Stomach smooth muscle (tissue), 2 donors: ENCODE measurements around the gene C2orf81.

Source experiments
- H3K27ac ChIP-seq: one replicate; pipeline ENCODE4 v1.7.0; 2013; ENCODE audit warnings: mild to moderate bottlenecking, low read length, inconsistent platforms
- H3K27me3 ChIP-seq, 2 donors: one replicate each; pipeline ENCODE4 v1.7.0; 2013; ENCODE audit warnings: low read length in 2 of 2; ENCODE audit not compliant: insufficient read depth in 2 of 2, control insufficient read depth in 1 of 2
- H3K36me3 ChIP-seq, 2 donors: one replicate each; pipeline ENCODE4 v1.7.0; 2013; ENCODE audit warnings: low read length in 2 of 2; ENCODE audit not compliant: control insufficient read depth in 2 of 2, insufficient read depth in 2 of 2
- H3K4me1 ChIP-seq: one replicate; pipeline ENCODE4 v1.7.0; 2013; ENCODE audit warnings: low read length; ENCODE audit not compliant: control insufficient read depth, insufficient read depth
- H3K4me3 ChIP-seq, 2 donors: one replicate each; pipeline ENCODE4 v1.7.0; 2013; ENCODE audit warnings: low read length in 2 of 2
- H3K9ac ChIP-seq, 2 donors: one replicate each; pipeline ENCODE4 v1.7.0; 2013; ENCODE audit warnings: low read length in 2 of 2, mild to moderate bottlenecking in 1 of 2
- H3K9me3 ChIP-seq, 2 donors: one replicate each; pipeline ENCODE4 v1.7.0; 2013; ENCODE audit warnings: low read length in 2 of 2; ENCODE audit not compliant: control insufficient read depth in 2 of 2
- donor health status: healthy.
- donor health status: Pancreatic carcinoma.

The C2orf81 gene

GRCh38 chr2:74458132-74458937, 36.9 kb upstream of the C2orf81 start, which contains the start of gene WBP1:
WBP1 (plus strand) TSS chr2:74458438; CDS start chr2:74458603, 165 bp downstream.
- Histone ChIP-seq H3K27me3 (no peaks in the 10 kb centered on the region), H3K4me1 (peaks cover 40% of the 10 kb centered on the region), H3K27ac (peak within 1 kb of the TSS; percentile 95), H3K9me3 (no peaks in the 10 kb centered on the region), H3K36me3 (peaks cover 5 to 17% of the 10 kb centered on the region in 2 donors), H3K9ac (peak within 1 kb of the TSS; percentile 85 to 92), H3K4me3 (peak within 1 kb of the TSS; percentile 95 to 97)

- H3K27ac ChIP-seq, result peak overlapping the region; percentile 95
- peaks cover 0 to 4% of the 10 kb centered on the region in 2 donors for H3K27me3 ChIP-seq
- peaks cover 3 to 11% of the 10 kb centered on the region in 2 donors for H3K36me3 ChIP-seq
- H3K4me1 ChIP-seq, result peaks cover 40% of the 10 kb centered on the region
- no peaks in the 10 kb centered on the region for H3K9me3 ChIP-seq
- peak overlapping the region; percentile 84 to 92 for H3K9ac ChIP-seq
- H3K4me3 ChIP-seq, result peak overlapping the region; percentile 95 to 97
These were observed 36.2 kb upstream of the C2orf81 start for GRCh38 chr2:74457549-74458131.

- Histone ChIP-seq H3K4me1 (peaks cover 40% of the 10 kb centered on the region), H3K27ac (peak overlapping the region; percentile 95), H3K27me3 (peaks cover 0 to 4% of the 10 kb centered on the region in 2 donors), H3K4me3 (peak overlapping the region; percentile 95 to 97), H3K9ac (peak overlapping the region; percentile 60 to 92), H3K9me3 (no peaks in the 10 kb centered on the region), H3K36me3 (peaks cover 0 to 6% of the 10 kb centered on the region in 2 donors)
These were observed 35.7 kb upstream of the C2orf81 start for GRCh38 chr2:74457129-74457548.

GRCh38 chr2:74454654-74455511, 33.5 kb upstream of the C2orf81 start, which contains the start of gene INO80B:
INO80B (plus strand) TSS chr2:74455087; CDS start chr2:74455117, 30 bp downstream.
- Histone ChIP-seq H3K36me3 (no peaks in the 10 kb centered on the region), H3K4me3 (peak within 1 kb of the TSS; percentile 92 to 94), H3K9ac (peak within 1 kb of the TSS; percentile 82), H3K4me1 (peaks cover 40% of the 10 kb centered on the region), H3K9me3 (no peaks in the 10 kb centered on the region), H3K27ac (peak within 1 kb of the TSS; percentile 60), H3K27me3 (peaks cover 0 to 4% of the 10 kb centered on the region in 2 donors)

- peaks cover 0 to 4% of the 10 kb centered on the region in 2 donors for H3K27me3 ChIP-seq
- no peaks in the 10 kb centered on the region for H3K36me3 ChIP-seq
- no peak overlapping the region for H3K4me3 ChIP-seq
- H3K4me1 ChIP-seq, result peaks cover 12% of the 10 kb centered on the region
- no peak overlapping the region for H3K27ac ChIP-seq
- no peaks in the 10 kb centered on the region for H3K9me3 ChIP-seq
- H3K9ac ChIP-seq, result no peak overlapping the region
These were observed 29.3 kb upstream of the C2orf81 start for GRCh38 chr2:74450570-74451190.

- Histone ChIP-seq H3K27me3 (peaks cover 0 to 4% of the 10 kb centered on the region in 2 donors), H3K4me3 (no peak overlapping the region), H3K27ac (no peak overlapping the region), H3K9ac (no peak overlapping the region), H3K9me3 (no peaks in the 10 kb centered on the region), H3K36me3 (no peaks in the 10 kb centered on the region), H3K4me1 (no peaks in the 10 kb centered on the region)
These were observed 27.4 kb upstream of the C2orf81 start for GRCh38 chr2:74448771-74449170.

- no peaks in the 10 kb centered on the region for H3K4me1 ChIP-seq
- H3K9me3 ChIP-seq, result no peaks in the 10 kb centered on the region
- H3K36me3 ChIP-seq, result no peaks in the 10 kb centered on the region
- H3K27me3 ChIP-seq, result peaks cover under 1 to 5% of the 10 kb centered on the region in 2 donors
- H3K27ac ChIP-seq, result no peak overlapping the region
- H3K9ac ChIP-seq, result no peak overlapping the region
- no peak overlapping the region for H3K4me3 ChIP-seq
These were observed 26.0 kb upstream of the C2orf81 start for GRCh38 chr2:74447230-74447999.

- Histone ChIP-seq H3K4me3 (no peak overlapping the region), H3K4me1 (peaks cover 23% of the 10 kb centered on the region), H3K9me3 (no peaks in the 10 kb centered on the region), H3K36me3 (no peaks in the 10 kb centered on the region), H3K27me3 (peaks cover 5 to 22% of the 10 kb centered on the region in 2 donors), H3K9ac (no peak overlapping the region), H3K27ac (no peak overlapping the region)
These were observed 23.3 kb upstream of the C2orf81 start for GRCh38 chr2:74444498-74445318.
